Measurements from ENCODE around the gene RIPOR2.

The RIPOR2 gene

DNA sequence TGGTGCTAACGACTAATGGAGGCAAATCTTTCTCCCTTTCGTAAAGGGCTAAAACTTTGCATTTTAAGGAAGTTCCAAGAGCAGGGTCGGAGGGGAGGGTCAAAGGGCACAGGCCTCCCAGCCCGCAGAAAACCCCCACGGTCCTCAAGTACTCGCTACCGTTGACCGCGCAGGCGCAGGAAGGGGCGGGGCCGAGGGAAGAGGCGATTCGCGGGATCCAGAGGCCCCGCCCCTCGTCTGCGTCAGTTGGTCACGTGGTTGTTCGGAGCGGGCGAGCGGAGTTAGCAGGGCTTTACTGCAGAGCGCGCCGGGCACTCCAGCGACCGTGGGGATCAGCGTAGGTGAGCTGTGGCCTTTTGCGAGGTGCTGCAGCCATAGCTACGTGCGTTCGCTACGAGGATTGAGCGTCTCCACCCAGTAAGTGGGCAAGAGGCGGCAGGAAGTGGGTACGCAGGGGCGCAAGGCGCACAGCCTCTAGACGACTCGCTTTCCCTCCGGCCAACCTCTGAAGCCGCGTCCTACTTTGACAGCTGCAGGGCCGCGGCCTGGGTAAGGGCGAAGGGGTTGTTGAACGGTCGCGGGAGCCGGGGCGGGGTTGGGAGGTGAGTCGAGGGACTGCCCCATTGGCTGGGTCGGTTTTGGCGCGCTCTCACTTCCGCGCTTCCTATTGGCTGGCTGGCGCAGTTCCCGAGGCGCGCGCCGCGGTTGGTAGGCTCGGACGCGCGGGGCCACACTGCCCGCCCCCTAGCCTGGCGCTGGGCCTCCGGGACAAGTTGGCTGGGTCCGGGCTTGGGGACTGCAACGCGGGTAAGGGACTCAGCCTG is 160.9 kb downstream of the RIPOR2 start, which contains the start of gene GMNN (continued):
- TF ChIP-seq, protein P1, sequence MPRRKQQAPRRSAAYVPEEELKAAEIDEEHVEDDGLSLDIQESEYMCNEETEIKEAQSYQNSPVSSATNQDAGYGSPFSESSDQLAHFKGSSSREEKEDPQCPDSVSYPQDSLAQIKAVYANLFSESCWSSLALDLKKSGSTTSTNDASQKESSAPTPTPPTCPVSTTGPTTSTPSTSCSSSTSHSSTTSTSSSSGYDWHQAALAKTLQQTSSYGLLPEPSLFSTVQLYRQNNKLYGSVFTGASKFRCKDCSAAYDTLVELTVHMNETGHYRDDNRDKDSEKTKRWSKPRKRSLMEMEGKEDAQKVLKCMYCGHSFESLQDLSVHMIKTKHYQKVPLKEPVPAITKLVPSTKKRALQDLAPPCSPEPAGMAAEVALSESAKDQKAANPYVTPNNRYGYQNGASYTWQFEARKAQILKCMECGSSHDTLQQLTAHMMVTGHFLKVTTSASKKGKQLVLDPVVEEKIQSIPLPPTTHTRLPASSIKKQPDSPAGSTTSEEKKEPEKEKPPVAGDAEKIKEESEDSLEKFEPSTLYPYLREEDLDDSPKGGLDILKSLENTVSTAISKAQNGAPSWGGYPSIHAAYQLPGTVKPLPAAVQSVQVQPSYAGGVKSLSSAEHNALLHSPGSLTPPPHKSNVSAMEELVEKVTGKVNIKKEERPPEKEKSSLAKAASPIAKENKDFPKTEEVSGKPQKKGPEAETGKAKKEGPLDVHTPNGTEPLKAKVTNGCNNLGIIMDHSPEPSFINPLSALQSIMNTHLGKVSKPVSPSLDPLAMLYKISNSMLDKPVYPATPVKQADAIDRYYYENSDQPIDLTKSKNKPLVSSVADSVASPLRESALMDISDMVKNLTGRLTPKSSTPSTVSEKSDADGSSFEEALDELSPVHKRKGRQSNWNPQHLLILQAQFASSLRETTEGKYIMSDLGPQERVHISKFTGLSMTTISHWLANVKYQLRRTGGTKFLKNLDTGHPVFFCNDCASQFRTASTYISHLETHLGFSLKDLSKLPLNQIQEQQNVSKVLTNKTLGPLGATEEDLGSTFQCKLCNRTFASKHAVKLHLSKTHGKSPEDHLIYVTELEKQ (tag by site-specific recombination; IDR thresholded peaks at IDR 0.05; ENCODE audit: borderline replicate concordance) = peak; percentile 54; the same call in 1 of the 2 replicates
- TF ChIP-seq ZNF221 (tag by site-specific recombination; IDR thresholded peaks at IDR 0.05; ENCODE audit: borderline replicate concordance) = no peak; the same call in 1 of the 2 replicates
- peak; percentile 77 for TF ChIP-seq GLIS1 (tag by site-specific recombination; IDR thresholded peaks at IDR 0.05)
- TF ChIP-seq, protein P2, sequence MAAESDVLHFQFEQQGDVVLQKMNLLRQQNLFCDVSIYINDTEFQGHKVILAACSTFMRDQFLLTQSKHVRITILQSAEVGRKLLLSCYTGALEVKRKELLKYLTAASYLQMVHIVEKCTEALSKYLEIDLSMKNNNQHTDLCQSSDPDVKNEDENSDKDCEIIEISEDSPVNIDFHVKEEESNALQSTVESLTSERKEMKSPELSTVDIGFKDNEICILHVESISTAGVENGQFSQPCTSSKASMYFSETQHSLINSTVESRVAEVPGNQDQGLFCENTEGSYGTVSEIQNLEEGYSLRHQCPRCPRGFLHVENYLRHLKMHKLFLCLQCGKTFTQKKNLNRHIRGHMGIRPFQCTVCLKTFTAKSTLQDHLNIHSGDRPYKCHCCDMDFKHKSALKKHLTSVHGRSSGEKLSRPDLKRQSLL (tag by site-specific recombination; IDR thresholded peaks at IDR 0.05) = peak; percentile 58; the same call in 1 of the 2 replicates
- peak; percentile 87; the same call in 1 of the 2 replicates for TF ChIP-seq ZNF239 (tag by site-specific recombination; IDR thresholded peaks at IDR 0.05)
- peak; percentile 94 for TF ChIP-seq ZNF394 (tag by site-specific recombination; IDR thresholded peaks at IDR 0.05; ENCODE audit: borderline replicate concordance)
- TF ChIP-seq BCL11B (tag by site-specific recombination; IDR thresholded peaks at IDR 0.05; ENCODE audit: low read depth) = peak; percentile 99
- peak; percentile 84 for TF ChIP-seq ZBTB48 (tag by site-specific recombination; IDR thresholded peaks at IDR 0.05)
- TF ChIP-seq, protein P3, sequence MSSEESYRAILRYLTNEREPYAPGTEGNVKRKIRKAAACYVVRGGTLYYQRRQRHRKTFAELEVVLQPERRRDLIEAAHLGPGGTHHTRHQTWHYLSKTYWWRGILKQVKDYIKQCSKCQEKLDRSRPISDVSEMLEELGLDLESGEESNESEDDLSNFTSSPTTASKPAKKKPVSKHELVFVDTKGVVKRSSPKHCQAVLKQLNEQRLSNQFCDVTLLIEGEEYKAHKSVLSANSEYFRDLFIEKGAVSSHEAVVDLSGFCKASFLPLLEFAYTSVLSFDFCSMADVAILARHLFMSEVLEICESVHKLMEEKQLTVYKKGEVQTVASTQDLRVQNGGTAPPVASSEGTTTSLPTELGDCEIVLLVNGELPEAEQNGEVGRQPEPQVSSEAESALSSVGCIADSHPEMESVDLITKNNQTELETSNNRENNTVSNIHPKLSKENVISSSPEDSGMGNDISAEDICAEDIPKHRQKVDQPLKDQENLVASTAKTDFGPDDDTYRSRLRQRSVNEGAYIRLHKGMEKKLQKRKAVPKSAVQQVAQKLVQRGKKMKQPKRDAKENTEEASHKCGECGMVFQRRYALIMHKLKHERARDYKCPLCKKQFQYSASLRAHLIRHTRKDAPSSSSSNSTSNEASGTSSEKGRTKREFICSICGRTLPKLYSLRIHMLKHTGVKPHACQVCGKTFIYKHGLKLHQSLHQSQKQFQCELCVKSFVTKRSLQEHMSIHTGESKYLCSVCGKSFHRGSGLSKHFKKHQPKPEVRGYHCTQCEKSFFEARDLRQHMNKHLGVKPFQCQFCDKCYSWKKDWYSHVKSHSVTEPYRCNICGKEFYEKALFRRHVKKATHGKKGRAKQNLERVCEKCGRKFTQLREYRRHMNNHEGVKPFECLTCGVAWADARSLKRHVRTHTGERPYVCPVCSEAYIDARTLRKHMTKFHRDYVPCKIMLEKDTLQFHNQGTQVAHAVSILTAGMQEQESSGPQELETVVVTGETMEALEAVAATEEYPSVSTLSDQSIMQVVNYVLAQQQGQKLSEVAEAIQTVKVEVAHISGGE (tag by site-specific recombination; conservative IDR thresholded peaks at IDR 0.05; ENCODE audit: low read depth) = no peak
- peak; percentile 96 for TF ChIP-seq SP2 (tag by site-specific recombination; IDR thresholded peaks at IDR 0.05)
- TF ChIP-seq ZFHX2 (tag by site-specific recombination; conservative IDR thresholded peaks at IDR 0.05) = peak; percentile 63
- TF ChIP-seq ZBTB1 (tag by site-specific recombination; IDR thresholded peaks at IDR 0.05) = no peak
- TF ChIP-seq, protein P4, sequence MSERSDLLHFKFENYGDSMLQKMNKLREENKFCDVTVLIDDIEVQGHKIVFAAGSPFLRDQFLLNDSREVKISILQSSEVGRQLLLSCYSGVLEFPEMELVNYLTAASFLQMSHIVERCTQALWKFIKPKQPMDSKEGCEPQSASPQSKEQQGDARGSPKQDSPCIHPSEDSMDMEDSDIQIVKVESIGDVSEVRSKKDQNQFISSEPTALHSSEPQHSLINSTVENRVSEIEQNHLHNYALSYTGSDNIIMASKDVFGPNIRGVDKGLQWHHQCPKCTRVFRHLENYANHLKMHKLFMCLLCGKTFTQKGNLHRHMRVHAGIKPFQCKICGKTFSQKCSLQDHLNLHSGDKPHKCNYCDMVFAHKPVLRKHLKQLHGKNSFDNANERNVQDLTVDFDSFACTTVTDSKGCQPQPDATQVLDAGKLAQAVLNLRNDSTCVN (tag by site-specific recombination; optimal IDR thresholded peaks at IDR 0.05) = peak; percentile 97
- TF ChIP-seq BCL11A (tag by site-specific recombination; IDR thresholded peaks at IDR 0.05; ENCODE audit: low read depth) = peak; percentile 99
- TF ChIP-seq ZNF24 (tag by site-specific recombination; IDR thresholded peaks at IDR 0.05) = peak; percentile 93
- TF ChIP-seq SP3 (tag by site-specific recombination; IDR thresholded peaks at IDR 0.05) = peak; percentile 83
- TF ChIP-seq ZNF146 (tag by site-specific recombination; IDR thresholded peaks at IDR 0.05) = peak; percentile 70
- TF ChIP-seq, protein P5, sequence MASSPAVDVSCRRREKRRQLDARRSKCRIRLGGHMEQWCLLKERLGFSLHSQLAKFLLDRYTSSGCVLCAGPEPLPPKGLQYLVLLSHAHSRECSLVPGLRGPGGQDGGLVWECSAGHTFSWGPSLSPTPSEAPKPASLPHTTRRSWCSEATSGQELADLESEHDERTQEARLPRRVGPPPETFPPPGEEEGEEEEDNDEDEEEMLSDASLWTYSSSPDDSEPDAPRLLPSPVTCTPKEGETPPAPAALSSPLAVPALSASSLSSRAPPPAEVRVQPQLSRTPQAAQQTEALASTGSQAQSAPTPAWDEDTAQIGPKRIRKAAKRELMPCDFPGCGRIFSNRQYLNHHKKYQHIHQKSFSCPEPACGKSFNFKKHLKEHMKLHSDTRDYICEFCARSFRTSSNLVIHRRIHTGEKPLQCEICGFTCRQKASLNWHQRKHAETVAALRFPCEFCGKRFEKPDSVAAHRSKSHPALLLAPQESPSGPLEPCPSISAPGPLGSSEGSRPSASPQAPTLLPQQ (tag by site-specific recombination; IDR thresholded peaks at IDR 0.05) = peak; percentile 94
- TF ChIP-seq ZNF664 (tag by site-specific recombination; IDR thresholded peaks at IDR 0.05) = 0 out of 2 replicates have a peak, but pooled peaks have one; percentile 11
- TF ChIP-seq SCRT2 (tag by site-specific recombination; IDR thresholded peaks at IDR 0.05) = peak; percentile 73
- 0 out of 2 replicates have a peak, but pooled peaks have one; percentile 56 for TF ChIP-seq ZNF707 (tag by site-specific recombination; IDR thresholded peaks at IDR 0.05)
- TF ChIP-seq ZNF274 (IDR thresholded peaks at IDR 0.05; ENCODE audit: low read length) = no peak
- TF ChIP-seq ZNF274 (tag by site-specific recombination; IDR thresholded peaks at IDR 0.05; ENCODE audit: borderline replicate concordance) = no peak
- no peak for TF ChIP-seq ZNF514 (tag by site-specific recombination; IDR thresholded peaks at IDR 0.05)
- TF ChIP-seq ZNF48 (tag by site-specific recombination; IDR thresholded peaks at IDR 0.05) = no peak
- peak; percentile 94 for TF ChIP-seq GLIS2 (tag by site-specific recombination; IDR thresholded peaks at IDR 0.05)
- no peak; the same call in 1 of the 2 replicates for TF ChIP-seq GLI2 (tag by site-specific recombination; IDR thresholded peaks at IDR 0.05; ENCODE audit: borderline replicate concordance, low read depth)
- peak; percentile 66; the same call in 1 of the 2 replicates for TF ChIP-seq KLF10 (tag by site-specific recombination; IDR thresholded peaks at IDR 0.05)
- peak; percentile 89; the same call in 1 of the 2 replicates for TF ChIP-seq ZNF792 (tag by site-specific recombination; IDR thresholded peaks at IDR 0.05)

Data from HEK293 (cell line).